Hepatocyte (in vitro differentiated cells): ENCODE data around the gene HLA-F.

Experiments
- EZH2 ChIP-seq: fragments of 200-600 bp; sonication (generic); IDR thresholded peaks from 2 replicates; pipeline ENCODE4 v1.6.1; 2016; ENCODE audit warnings: antibody characterized with exemption, mild to moderate bottlenecking, borderline replicate concordance
- EZH2phosphoT487 ChIP-seq: fragments of 200-600 bp; sonication (generic); IDR thresholded peaks from one replicate; pipeline ENCODE4 v1.6.1; 2018; ENCODE audit warnings: antibody characterized with exemption, mild to moderate bottlenecking, low read depth, moderate library complexity; ENCODE audit not compliant: unreplicated experiment, severe bottlenecking
- TF ChIP-seq, protein P1 (sequence below): fragments of 200-600 bp; sonication (generic); IDR thresholded peaks from 2 replicates; pipeline ENCODE4 v1.5.1; 2016; ENCODE audit warnings: antibody characterized with exemption, mild to moderate bottlenecking; ENCODE audit not compliant: poor library complexity

DNA sequence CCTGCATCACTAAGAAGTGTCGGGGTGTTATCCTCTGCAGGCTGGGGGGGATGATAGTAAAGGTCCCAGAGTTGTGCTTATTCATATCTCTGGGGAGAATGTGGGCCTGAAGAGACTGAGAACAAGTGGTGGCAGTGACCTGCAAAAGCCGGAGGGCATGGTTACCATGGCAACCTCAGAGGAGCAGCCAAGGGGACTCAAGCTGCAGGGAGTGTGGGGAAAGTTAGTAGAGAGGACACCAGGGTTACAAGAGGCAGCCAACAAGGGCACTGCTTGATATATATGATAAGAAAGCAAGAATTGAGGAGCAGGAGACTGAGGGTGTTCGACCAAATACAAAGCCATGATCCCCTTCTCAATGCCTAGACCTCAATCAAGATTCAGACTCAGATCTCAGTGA lies 46.1 kb downstream of the HLA-F start:
- TF ChIP-seq, protein P1, sequence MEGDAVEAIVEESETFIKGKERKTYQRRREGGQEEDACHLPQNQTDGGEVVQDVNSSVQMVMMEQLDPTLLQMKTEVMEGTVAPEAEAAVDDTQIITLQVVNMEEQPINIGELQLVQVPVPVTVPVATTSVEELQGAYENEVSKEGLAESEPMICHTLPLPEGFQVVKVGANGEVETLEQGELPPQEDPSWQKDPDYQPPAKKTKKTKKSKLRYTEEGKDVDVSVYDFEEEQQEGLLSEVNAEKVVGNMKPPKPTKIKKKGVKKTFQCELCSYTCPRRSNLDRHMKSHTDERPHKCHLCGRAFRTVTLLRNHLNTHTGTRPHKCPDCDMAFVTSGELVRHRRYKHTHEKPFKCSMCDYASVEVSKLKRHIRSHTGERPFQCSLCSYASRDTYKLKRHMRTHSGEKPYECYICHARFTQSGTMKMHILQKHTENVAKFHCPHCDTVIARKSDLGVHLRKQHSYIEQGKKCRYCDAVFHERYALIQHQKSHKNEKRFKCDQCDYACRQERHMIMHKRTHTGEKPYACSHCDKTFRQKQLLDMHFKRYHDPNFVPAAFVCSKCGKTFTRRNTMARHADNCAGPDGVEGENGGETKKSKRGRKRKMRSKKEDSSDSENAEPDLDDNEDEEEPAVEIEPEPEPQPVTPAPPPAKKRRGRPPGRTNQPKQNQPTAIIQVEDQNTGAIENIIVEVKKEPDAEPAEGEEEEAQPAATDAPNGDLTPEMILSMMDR: no peak
- TF ChIP-seq EZH2 (no peak), EZH2phosphoT487 (no peak)
